ENCODE results near the gene ZBTB7A.

- TF ChIP-seq POLR2A (IDR thresholded peaks at IDR 0.05; ENCODE audit: extremely low read depth, insufficient read length) (no peak), CTCF (IDR thresholded peaks at IDR 0.05; ENCODE audit: low read depth, low read length) (no peak), MAX (IDR thresholded peaks at IDR 0.05; ENCODE audit: low read depth, low read length) (no peak)
These were observed 8.6 kb downstream of the ZBTB7A start for GRCh38 chr19:4057931-4058692.

All from NB4 (cell line).